ENCODE measurements around the gene MAPK12. TPM values are rescaled to one million over a fixed set of nuclear protein-coding genes. Genes with fewer than 3 reads are reported as not detected.

The MAPK12 gene
- total RNA-seq: 2.6 TPM

- no peak for ATAC-seq
These were observed at the start of gene MAPK12 for GRCh38 chr22:50261615-50262459. Gene MAPK12, minus strand, starts transcription at chr22:50261683. Its CDS starts 174 bp downstream, at chr22:50261509.

- ATAC-seq: no peak
These were observed 49.5 kb upstream of the MAPK12 start for GRCh38 chr22:50310949-50311444.

GRCh38 chr22:50310031-50310722 lies 48.7 kb upstream of the MAPK12 start:
- ATAC-seq: no peak

- no peak for ATAC-seq
These were observed 48.1 kb upstream of the MAPK12 start for GRCh38 chr22:50309601-50309991.

GRCh38 chr22:50308986-50309600 lies 47.6 kb upstream of the MAPK12 start:
- no peak for ATAC-seq

GRCh38 chr22:50308597-50308935 lies 47.1 kb upstream of the MAPK12 start:
- no peak for ATAC-seq

GRCh38 chr22:50307890-50308596 lies 46.6 kb upstream of the MAPK12 start:
- no peak for ATAC-seq

GRCh38 chr22:50306753-50307749 lies 45.6 kb upstream of the MAPK12 start, which contains the start of gene PLXNB2:
Gene PLXNB2, minus strand, starts transcription at chr22:50307646. Its CDS starts 17,062 bp downstream, at chr22:50290584.
- ATAC-seq: peak; percentile 9

GRCh38 chr22:50305923-50306566 lies 44.6 kb upstream of the MAPK12 start:
- ATAC-seq: peak; percentile 69

- peak; percentile 40 for ATAC-seq
These were observed 44.0 kb upstream of the MAPK12 start for GRCh38 chr22:50305393-50305922.

- ATAC-seq: peak; percentile 35
These were observed 43.3 kb upstream of the MAPK12 start for GRCh38 chr22:50304528-50305392.

- ATAC-seq: peak; percentile 29
These were observed 42.5 kb upstream of the MAPK12 start for GRCh38 chr22:50303848-50304527.

- no peak for ATAC-seq
These were observed 42.0 kb upstream of the MAPK12 start for GRCh38 chr22:50303515-50303847.

GRCh38 chr22:50302564-50302963 lies 41.1 kb upstream of the MAPK12 start:
- ATAC-seq: no peak

GRCh38 chr22:50302041-50302541 lies 40.6 kb upstream of the MAPK12 start:
- peak; percentile 5 for ATAC-seq

- peak; percentile 9 for ATAC-seq
These were observed 40.1 kb upstream of the MAPK12 start for GRCh38 chr22:50301581-50301991.

GRCh38 chr22:50300620-50301257 lies 39.3 kb upstream of the MAPK12 start:
- no peak for ATAC-seq
